ENCODE data around the gene NUTM2F. TPM values are rescaled to one million over a fixed set of nuclear protein-coding genes. Genes with fewer than 3 reads are reported as not detected.
"Not testable (repeated sequence)": the region's sequence is repeated elsewhere in the genome, so short reads cannot be mapped to it uniquely, and the experiment has no call there.

NUTM2F gene
- total RNA-seq, 2 donors from 2014 or later = not detected

DNA sequence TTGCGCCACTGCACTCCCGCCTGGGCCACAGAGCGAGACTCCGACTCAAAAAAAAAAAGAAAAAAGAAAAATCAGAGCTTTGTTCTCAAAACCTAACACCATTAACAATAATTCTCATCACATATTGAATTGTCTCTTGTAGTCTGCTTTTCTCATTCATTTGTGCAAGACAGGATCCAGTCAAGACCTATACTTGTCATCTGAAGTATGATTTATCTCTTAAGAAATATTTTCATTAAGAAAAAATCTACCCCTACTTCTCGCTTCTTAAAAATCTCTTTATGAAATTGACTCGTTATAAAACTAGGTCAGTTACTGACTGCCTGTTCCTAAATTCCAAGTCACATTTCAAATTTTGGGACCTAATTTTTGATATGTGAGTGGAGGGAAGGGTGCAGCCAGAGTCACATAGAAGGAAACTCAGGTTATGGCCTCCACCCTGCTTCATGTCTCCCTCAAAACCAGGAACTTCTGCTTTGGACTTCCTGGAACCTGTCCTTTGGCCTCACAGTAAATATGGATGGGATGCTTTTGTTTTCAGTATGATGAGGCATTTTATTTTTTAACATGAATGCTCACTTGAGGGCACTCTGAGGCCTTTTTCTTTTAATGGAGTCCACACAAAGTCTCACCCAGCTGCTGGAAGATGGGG, 50.4 kb downstream of the NUTM2F start:
- WGBS, 2 experiments (ENCODE audit: insufficient coverage in 1 of 2, insufficient read length in 1 of 2) = 92 to 100% methylated on average over 1 to 6 of the region's 6 CpGs
- DNase-seq = no peak
- Histone ChIP-seq H3K9ac (ENCODE audit: extremely low read depth, low read length, poor library complexity, severe bottlenecking) (no peak overlapping the region), H3K9me3 (ENCODE audit: control insufficient read depth, low read length) (peaks cover 63% of the 10 kb centered on the region), H3K4me1 (ENCODE audit: control insufficient read depth, insufficient read depth, low read length) (no peaks in the 10 kb centered on the region), H3K36me3 (ENCODE audit: control insufficient read depth, insufficient read depth, low read length) (peaks cover 40% of the 10 kb centered on the region), H3K27me3 (ENCODE audit: control insufficient read depth, insufficient read depth, low read length, poor library complexity, severe bottlenecking) (no peaks in the 10 kb centered on the region), H3K4me3 (ENCODE audit: low read length) (no peak overlapping the region), H3K27ac (ENCODE audit: low read depth, low read length) (no peak overlapping the region)
- TF ChIP-seq, protein P1, sequence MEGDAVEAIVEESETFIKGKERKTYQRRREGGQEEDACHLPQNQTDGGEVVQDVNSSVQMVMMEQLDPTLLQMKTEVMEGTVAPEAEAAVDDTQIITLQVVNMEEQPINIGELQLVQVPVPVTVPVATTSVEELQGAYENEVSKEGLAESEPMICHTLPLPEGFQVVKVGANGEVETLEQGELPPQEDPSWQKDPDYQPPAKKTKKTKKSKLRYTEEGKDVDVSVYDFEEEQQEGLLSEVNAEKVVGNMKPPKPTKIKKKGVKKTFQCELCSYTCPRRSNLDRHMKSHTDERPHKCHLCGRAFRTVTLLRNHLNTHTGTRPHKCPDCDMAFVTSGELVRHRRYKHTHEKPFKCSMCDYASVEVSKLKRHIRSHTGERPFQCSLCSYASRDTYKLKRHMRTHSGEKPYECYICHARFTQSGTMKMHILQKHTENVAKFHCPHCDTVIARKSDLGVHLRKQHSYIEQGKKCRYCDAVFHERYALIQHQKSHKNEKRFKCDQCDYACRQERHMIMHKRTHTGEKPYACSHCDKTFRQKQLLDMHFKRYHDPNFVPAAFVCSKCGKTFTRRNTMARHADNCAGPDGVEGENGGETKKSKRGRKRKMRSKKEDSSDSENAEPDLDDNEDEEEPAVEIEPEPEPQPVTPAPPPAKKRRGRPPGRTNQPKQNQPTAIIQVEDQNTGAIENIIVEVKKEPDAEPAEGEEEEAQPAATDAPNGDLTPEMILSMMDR (conservative IDR thresholded peaks at IDR 0.05) = no peak
- Mint-ChIP-seq H3K27me3 (ENCODE audit: insufficient read depth) (no peaks in the 10 kb centered on the region), H3K27ac (no peak overlapping the region), H3K4me3 (no peak overlapping the region), H3K4me1 (peaks cover 11% of the 10 kb centered on the region), H3K36me3 (ENCODE audit: low read depth) (peaks cover 67% of the 10 kb centered on the region), H3K9me3 (peaks cover 26% of the 10 kb centered on the region)

DNA sequence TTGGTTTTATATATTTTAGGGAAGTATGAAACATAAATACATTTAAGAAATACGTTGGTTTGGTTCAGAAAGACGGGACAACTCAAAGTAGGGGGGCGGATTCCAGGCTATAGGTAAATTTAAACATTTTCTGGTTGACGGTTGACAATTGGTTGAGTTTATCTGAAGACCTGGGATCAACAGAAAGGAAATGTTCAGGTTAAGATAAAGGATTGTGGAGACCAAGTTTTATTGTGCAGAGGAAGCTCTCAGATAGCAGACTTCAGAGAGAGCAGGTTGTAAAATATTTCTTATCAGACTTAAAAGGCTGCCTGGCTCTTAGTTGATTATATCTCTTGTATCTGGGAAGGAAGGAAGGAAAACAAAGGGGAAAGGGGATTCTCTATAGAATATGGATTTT, 51.4 kb downstream of the NUTM2F start:
- DNase-seq; H3K27me3 Mint-ChIP-seq (ENCODE audit: insufficient read depth); H3K27me3 ChIP-seq (ENCODE audit: control insufficient read depth, insufficient read depth, low read length, poor library complexity, severe bottlenecking); H3K27ac Mint-ChIP-seq; H3K4me1 ChIP-seq (ENCODE audit: control insufficient read depth, insufficient read depth, low read length); H3K4me1 Mint-ChIP-seq; H3K4me3 Mint-ChIP-seq; H3K9ac ChIP-seq (ENCODE audit: extremely low read depth, low read length, poor library complexity, severe bottlenecking); H3K27ac ChIP-seq (ENCODE audit: low read depth, low read length): not testable (repeated sequence)
- H3K9me3 ChIP-seq (ENCODE audit: control insufficient read depth, low read length) = peaks cover 71% of the 10 kb centered on the region
- Mint-ChIP-seq H3K9me3 (peaks cover 30% of the 10 kb centered on the region), H3K36me3 (ENCODE audit: low read depth) (peaks cover 62% of the 10 kb centered on the region)
- H3K36me3 ChIP-seq (ENCODE audit: control insufficient read depth, insufficient read depth, low read length) = peaks cover 40% of the 10 kb centered on the region
- 94% methylated on average over 4 of the region's 4 CpGs for WGBS, 2 experiments (ENCODE audit: insufficient coverage in 1 of 2, insufficient read length in 1 of 2)
- H3K4me3 ChIP-seq (ENCODE audit: low read length) = peak overlapping the region; percentile 23

DNA sequence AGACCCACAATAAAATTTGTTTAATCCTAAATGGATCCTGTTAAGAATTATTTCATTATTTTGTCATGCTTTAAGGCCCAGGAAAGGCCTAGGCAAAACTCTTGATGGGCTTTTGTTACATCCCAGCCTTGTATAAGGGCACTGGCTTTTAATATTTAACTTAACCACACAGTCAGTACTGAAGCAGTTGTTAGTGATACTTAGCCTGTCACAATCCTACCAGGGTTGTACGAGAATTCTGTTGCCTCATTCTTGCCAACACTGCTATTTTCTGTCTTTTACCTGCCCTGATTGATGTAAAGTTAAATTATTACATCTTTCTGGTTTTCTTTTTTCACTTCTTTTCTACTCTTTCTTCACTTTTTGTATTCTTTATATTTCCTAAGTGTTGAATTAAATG, 58.4 kb downstream of the NUTM2F start:
- Mint-ChIP-seq H3K9me3 (peaks cover 57% of the 10 kb centered on the region), H3K27me3 (ENCODE audit: insufficient read depth) (no peaks in the 10 kb centered on the region), H3K4me3 (no peak overlapping the region), H3K36me3 (ENCODE audit: low read depth) (peaks cover 50% of the 10 kb centered on the region), H3K27ac (no peak overlapping the region), H3K4me1 (no peaks in the 10 kb centered on the region)
- Histone ChIP-seq H3K9me3 (ENCODE audit: control insufficient read depth, low read length) (peaks cover 83% of the 10 kb centered on the region), H3K36me3 (ENCODE audit: control insufficient read depth, insufficient read depth, low read length) (peaks cover 25% of the 10 kb centered on the region), H3K4me3 (ENCODE audit: low read length) (peak overlapping the region; percentile 64), H3K4me1 (ENCODE audit: control insufficient read depth, insufficient read depth, low read length) (no peaks in the 10 kb centered on the region), H3K27me3 (ENCODE audit: control insufficient read depth, insufficient read depth, low read length, poor library complexity, severe bottlenecking) (no peaks in the 10 kb centered on the region), H3K9ac (ENCODE audit: extremely low read depth, low read length, poor library complexity, severe bottlenecking) (no peak overlapping the region), H3K27ac (ENCODE audit: low read depth, low read length) (no peak overlapping the region)
- DNase-seq = no peak
- TF ChIP-seq, protein P1 (conservative IDR thresholded peaks at IDR 0.05) = no peak
- WGBS, 2 experiments (ENCODE audit: insufficient coverage in 1 of 2, insufficient read length in 1 of 2) = 89 to 100% methylated on average over 1 of the region's 1 CpG

DNA sequence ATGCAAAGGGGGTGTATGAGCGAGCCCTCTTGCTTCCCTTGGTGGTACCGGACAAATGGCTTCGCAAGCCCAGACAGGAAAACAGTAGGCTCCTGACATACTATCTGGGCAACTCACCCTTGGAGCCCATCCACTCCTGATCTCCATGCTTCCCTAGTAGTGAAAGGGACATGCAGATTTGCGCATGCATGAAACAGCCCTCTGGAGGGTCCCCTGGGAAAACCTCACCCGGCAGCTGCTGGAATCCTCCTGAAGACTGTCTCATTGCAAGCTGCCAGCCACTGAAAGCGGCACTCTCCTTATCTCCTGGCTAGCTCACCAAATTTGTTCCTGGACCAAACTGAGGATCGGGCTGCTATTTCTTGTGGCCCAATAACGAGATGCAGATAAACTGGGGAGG, 59.2 kb downstream of the NUTM2F start:
- no peaks in the 10 kb centered on the region for H3K27me3 ChIP-seq (ENCODE audit: control insufficient read depth, insufficient read depth, low read length, poor library complexity, severe bottlenecking)
- Mint-ChIP-seq H3K27ac (no peak overlapping the region), H3K36me3 (ENCODE audit: low read depth) (peaks cover 50% of the 10 kb centered on the region), H3K4me1 (no peaks in the 10 kb centered on the region), H3K9me3 (peaks cover 58% of the 10 kb centered on the region), H3K4me3 (no peak overlapping the region), H3K27me3 (ENCODE audit: insufficient read depth) (no peaks in the 10 kb centered on the region)
- no peaks in the 10 kb centered on the region for H3K4me1 ChIP-seq (ENCODE audit: control insufficient read depth, insufficient read depth, low read length)
- no peak overlapping the region for H3K27ac ChIP-seq (ENCODE audit: low read depth, low read length)
- no peak overlapping the region for H3K9ac ChIP-seq (ENCODE audit: extremely low read depth, low read length, poor library complexity, severe bottlenecking)
- H3K4me3 ChIP-seq (ENCODE audit: low read length) = peak overlapping the region; percentile 62
- no peak for DNase-seq
- peaks cover 25% of the 10 kb centered on the region for H3K36me3 ChIP-seq (ENCODE audit: control insufficient read depth, insufficient read depth, low read length)
- TF ChIP-seq, protein P1 (conservative IDR thresholded peaks at IDR 0.05) = no peak
- H3K9me3 ChIP-seq (ENCODE audit: control insufficient read depth, low read length) = peaks cover 83% of the 10 kb centered on the region
- 98 to 100% methylated on average over 5 to 8 of the region's 8 CpGs for WGBS, 2 experiments (ENCODE audit: insufficient coverage in 1 of 2, insufficient read length in 1 of 2)
